GM23338 (cell line): ENCODE data around the gene MYLK3. TPM values are rescaled to one million over a fixed set of nuclear protein-coding genes. Genes with fewer than 3 reads are reported as not detected.

ENCODE experiments used
- ATAC-seq: fragments of 200-7000 bp; cut with Tn5 transposase; 3 replicates; pipeline ENCODE4 v1.9.1; 2020
- DNase-seq: peaks from one replicate; pipeline ENCODE4 v3.0.0-alpha.2; 2015; ENCODE audit warnings: low spot score
- H2AFZ ChIP-seq: fragments of 200-600 bp; sonication (generic); 2 replicates; pipeline ENCODE4 v1.8.0; 2016; ENCODE audit warnings: antibody characterized with exemption, mild to moderate bottlenecking, moderate library complexity
- H3F3A ChIP-seq: fragments of 200-600 bp; sonication (generic); replicated peaks from 2 replicates; pipeline ENCODE4 v1.8.0; 2017; ENCODE audit warnings: antibody characterized with exemption, mixed run types, low read depth
- H3K27ac ChIP-seq: fragments of 200-600 bp; sonication (generic); 2 replicates; pipeline ENCODE4 v1.6.1; 2016; ENCODE audit warnings: low read depth
- H3K27me3 ChIP-seq: fragments of 200-600 bp; sonication (generic); 2 replicates; pipeline ENCODE4 v1.8.0; 2016; ENCODE audit warnings: mild to moderate bottlenecking, mixed run types, moderate library complexity; ENCODE audit not compliant: insufficient read depth
- H3K36me3 ChIP-seq: fragments of 200-600 bp; sonication (generic); 2 replicates; pipeline ENCODE4 v1.8.0; 2016; ENCODE audit warnings: mild to moderate bottlenecking; ENCODE audit not compliant: insufficient read depth
- H3K4me1 ChIP-seq: fragments of 200-600 bp; sonication (generic); 2 replicates; pipeline ENCODE4 v1.8.0; 2016; ENCODE audit warnings: mild to moderate bottlenecking, moderate library complexity; ENCODE audit not compliant: insufficient read depth
- H3K4me2 ChIP-seq: fragments of 200-600 bp; sonication (generic); 2 replicates; pipeline ENCODE4 v1.7.1; 2017; ENCODE audit warnings: mixed run types
- H3K4me3 ChIP-seq: fragments of 200-600 bp; sonication (generic); 2 replicates; pipeline ENCODE4 v1.6.1; 2016; ENCODE audit warnings: mixed run types
- H3K79me2 ChIP-seq: fragments of 200-600 bp; sonication (generic); replicated peaks from 2 replicates; pipeline ENCODE4 v1.8.0; 2017; ENCODE audit warnings: mild to moderate bottlenecking; ENCODE audit not compliant: insufficient read depth
- H3K9me2 ChIP-seq: fragments of 200-600 bp; sonication (generic); 2 replicates; pipeline ENCODE4 v1.8.0; 2017; ENCODE audit not compliant: insufficient read depth
- H4K20me1 ChIP-seq: fragments of 200-600 bp; sonication (generic); replicated peaks from 2 replicates; pipeline ENCODE4 v1.8.0; 2017; ENCODE audit warnings: mild to moderate bottlenecking; ENCODE audit not compliant: insufficient read depth
- H3K27ac Mint-ChIP-seq: 2 replicates; pipeline ENCODE4 v1.8.0; 2020; ENCODE audit warnings: inconsistent platforms, mild to moderate bottlenecking, moderate library complexity, mixed read lengths
- H3K27me3 Mint-ChIP-seq: 3 replicates; pipeline ENCODE4 v1.8.0; 2022; ENCODE audit warnings: low read depth, mild to moderate bottlenecking, moderate library complexity, mixed read lengths, inconsistent platforms; ENCODE audit not compliant: insufficient read depth, poor library complexity
- H3K36me3 Mint-ChIP-seq: 3 replicates; pipeline ENCODE4 v1.8.0; 2021; ENCODE audit warnings: low read depth, mild to moderate bottlenecking, inconsistent platforms, moderate library complexity, mixed read lengths
- H3K4me1 Mint-ChIP-seq: 3 replicates; pipeline ENCODE4 v1.8.0; 2020; ENCODE audit warnings: mild to moderate bottlenecking, inconsistent platforms, mixed read lengths
- H3K4me3 Mint-ChIP-seq: 3 replicates; pipeline ENCODE4 v1.8.0; 2021; ENCODE audit warnings: moderate library complexity, mild to moderate bottlenecking, inconsistent platforms, mixed read lengths
- H3K9me3 Mint-ChIP-seq: 3 replicates; pipeline ENCODE4 v1.8.0; 2020; ENCODE audit warnings: moderate library complexity, mild to moderate bottlenecking, inconsistent platforms, mixed read lengths
- CREB1 ChIP-seq: fragments of 250-450 bp; sonication (Bioruptor Pico); IDR thresholded peaks from 2 replicates; pipeline ENCODE4 v1.5.0; 2020; ENCODE audit warnings: low read depth, mild to moderate bottlenecking, moderate library complexity
- CTCF ChIP-seq, 2 experiments: fragments of 200-600 bp in 1 of 2; sonication (generic) in 1 of 2; conservative IDR thresholded peaks; 2 replicates each; pipeline versions ENCODE4 v1.5.1 to v1.6.1; 2016 to 2017; ENCODE audit warnings: antibody characterized with exemption in 2 of 2, low read depth in 2 of 2, mild to moderate bottlenecking in 2 of 2, moderate library complexity in 1 of 2
- ETS1 ChIP-seq: IDR thresholded peaks from 2 replicates; pipeline ENCODE4 v1.6.1; 2016; ENCODE audit warnings: antibody characterized with exemption
- EZH2 ChIP-seq: fragments of 200-600 bp; sonication (generic); IDR thresholded peaks from one replicate; pipeline ENCODE4 v1.8.0; 2017; ENCODE audit warnings: antibody characterized with exemption, mild to moderate bottlenecking, low read depth; ENCODE audit not compliant: unreplicated experiment
- EZH2phosphoT487 ChIP-seq: fragments of 200-600 bp; sonication (generic); IDR thresholded peaks from one replicate; pipeline ENCODE4 v1.8.1; 2018; ENCODE audit warnings: antibody characterized with exemption; ENCODE audit not compliant: unreplicated experiment
- JUNB ChIP-seq: IDR thresholded peaks from one replicate; pipeline ENCODE4 v1.6.1; 2016; ENCODE audit warnings: antibody characterized with exemption; ENCODE audit not compliant: unreplicated experiment
- NANOG ChIP-seq: IDR thresholded peaks from 2 replicates; pipeline ENCODE4 v1.6.1; 2016; ENCODE audit warnings: antibody characterized with exemption, borderline replicate concordance
- POLR2AphosphoS5 ChIP-seq: IDR thresholded peaks from 2 replicates; pipeline ENCODE4 v1.6.1; 2016; ENCODE audit warnings: antibody characterized with exemption, low read depth
- REST ChIP-seq: IDR thresholded peaks from one replicate; pipeline ENCODE4 v1.6.1; 2018; ENCODE audit warnings: antibody characterized with exemption; ENCODE audit not compliant: unreplicated experiment
- STAT1 ChIP-seq: IDR thresholded peaks from one replicate; pipeline ENCODE4 v1.6.1; 2016; ENCODE audit warnings: antibody characterized with exemption; ENCODE audit not compliant: unreplicated experiment
- ZNF114 ChIP-seq: fragments of 250-450 bp; sonication (Bioruptor Pico); IDR thresholded peaks from 2 replicates; pipeline ENCODE4 v1.5.0; 2020; ENCODE audit warnings: mild to moderate bottlenecking, moderate library complexity
- ZNF331 ChIP-seq: fragments of 250-450 bp; sonication (Bioruptor Pico); IDR thresholded peaks from 2 replicates; pipeline ENCODE4 v1.5.0; 2020; ENCODE audit warnings: low read depth, mild to moderate bottlenecking, moderate library complexity
- ZNF462 ChIP-seq: fragments of 250-450 bp; sonication (Bioruptor Pico); IDR thresholded peaks from 2 replicates; pipeline ENCODE4 v1.5.0; 2020; ENCODE audit warnings: mild to moderate bottlenecking, moderate library complexity
- polyA plus RNA-seq: library from polyadenylated mRNA; unstranded; fragments of >200 nt; fragmentation: Nextera tagmentation; extraction: Ambion mirVana; gene quantifications from 2 replicates; pipeline ENCODE4 v1.2.1, GENCODE V29; 2016
- total RNA-seq: library from RNA; depleted of rRNA; stranded (reverse); fragments of >200 nt; shearing (Covaris generic); gene quantifications from 2 replicates; pipeline ENCODE4 v1.2.3, GENCODE V29; 2014

Gene MYLK3
- total and polyA plus RNA-seq, 2 experiments from 2014 or later, result 0.18 to 0.63 TPM

- Histone ChIP-seq H3K9me2 (no peaks in the 10 kb centered on the region), H3K4me2 (no peak overlapping the region), H3K4me3 (no peak overlapping the region), H3K4me1 (no peaks in the 10 kb centered on the region), H3K36me3 (no peaks in the 10 kb centered on the region), H2AFZ (no peak overlapping the region), H3K27me3 (no peaks in the 10 kb centered on the region), H3K79me2 (no peaks in the 10 kb centered on the region), H3F3A (no peaks in the 10 kb centered on the region), H3K27ac (no peak overlapping the region), H4K20me1 (no peaks in the 10 kb centered on the region)
- DNase-seq (no peak), ATAC-seq (no peak)
- Mint-ChIP-seq H3K9me3 (no peaks in the 10 kb centered on the region; the same call in 2 of the 3 replicates), H3K27me3 (peaks cover 12% of the 10 kb centered on the region), H3K36me3 (no peaks in the 10 kb centered on the region), H3K27ac (no peak overlapping the region), H3K4me3 (no peak overlapping the region), H3K4me1 (no peaks in the 10 kb centered on the region; the same call in 2 of the 3 replicates)
- no peak for TF ChIP-seq CREB1 (CRISPR knock-in tag)
- no peak for TF ChIP-seq REST
- TF ChIP-seq JUNB, result no peak
- TF ChIP-seq ZNF114, result no peak
- no peak for TF ChIP-seq EZH2phosphoT487
- no peak for TF ChIP-seq EZH2
- TF ChIP-seq CTCF (conservative IDR thresholded peaks at IDR 0.05; ENCODE audit: low read depth in 2 of 2), result no peak
- no peak for TF ChIP-seq NANOG
- TF ChIP-seq STAT1, result no peak
- no peak for TF ChIP-seq ZNF331
- TF ChIP-seq ETS1, result no peak
- no peak for TF ChIP-seq ZNF462 (CRISPR knock-in tag)
- TF ChIP-seq POLR2AphosphoS5, result no peak
Observed at GRCh38 chr16:46732561-46732960, 15.6 kb downstream of the MYLK3 start.
